SU-DHL-6 (cell line): ENCODE results near the gene PDIA5.

Experiments used
- CTCF ChIP-seq: fragments of 200-600 bp; sonication (generic); IDR thresholded peaks from one replicate; pipeline ENCODE4 v1.5.1; 2017; ENCODE audit warnings: antibody characterized with exemption, mild to moderate bottlenecking, low read length, moderate library complexity; ENCODE audit not compliant: insufficient read depth, poor library complexity, severe bottlenecking
- EZH2phosphoT487 ChIP-seq: fragments of 200-600 bp; sonication (generic), shearing (Covaris generic); conservative IDR thresholded peaks from 2 replicates; pipeline ENCODE4 v1.6.1; 2018; ENCODE audit warnings: mild to moderate bottlenecking, antibody characterized with exemption, low read length, moderate library complexity, mixed read lengths

GRCh38 chr3:123021996-123022510 is 44.8 kb upstream of the PDIA5 start:
- TF ChIP-seq CTCF (no peak), EZH2phosphoT487 (no peak)
